Ovary (tissue), 3 donors: ENCODE measurements around the gene TACC2.

Experiments used
- POLR2A ChIP-seq: fragments of 450-650 bp; IDR thresholded peaks from one replicate; pipeline ENCODE4 v1.6.1; 2017; ENCODE audit warnings: antibody characterized with exemption, mild to moderate bottlenecking, moderate library complexity
- TF ChIP-seq, protein P1 (sequence below), 3 donors: fragments of 450-650 bp in 2 of 3; fragments of 200-600 bp in 1 of 3; IDR thresholded peaks; one replicate each; pipeline versions ENCODE4 v1.5.1 to v1.8.0; 2016 to 2022; ENCODE audit warnings: antibody characterized with exemption in 3 of 3, mild to moderate bottlenecking in 1 of 3
- donor health status: DM: no; HTN: no; CAD: no.

DNA sequence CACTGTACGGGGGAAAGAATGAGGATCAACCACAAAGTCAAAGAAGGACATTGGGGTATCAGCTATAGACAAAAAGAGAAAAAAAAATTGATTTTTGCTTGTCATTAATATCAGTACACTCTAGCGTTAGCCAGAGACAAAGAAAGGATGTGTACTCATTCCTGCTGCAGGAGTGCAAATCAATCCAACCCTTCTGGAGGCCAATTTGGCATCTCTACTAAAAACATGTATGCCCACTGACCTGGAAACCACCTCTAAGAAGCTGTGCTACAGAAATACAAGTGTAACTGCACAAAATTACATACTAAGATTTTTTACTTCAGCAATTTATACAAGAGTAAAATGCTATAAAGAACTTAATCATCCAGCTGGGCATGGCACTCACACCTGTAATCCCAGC, 27.5 kb upstream of the TACC2 start:
- TF ChIP-seq, protein P1, sequence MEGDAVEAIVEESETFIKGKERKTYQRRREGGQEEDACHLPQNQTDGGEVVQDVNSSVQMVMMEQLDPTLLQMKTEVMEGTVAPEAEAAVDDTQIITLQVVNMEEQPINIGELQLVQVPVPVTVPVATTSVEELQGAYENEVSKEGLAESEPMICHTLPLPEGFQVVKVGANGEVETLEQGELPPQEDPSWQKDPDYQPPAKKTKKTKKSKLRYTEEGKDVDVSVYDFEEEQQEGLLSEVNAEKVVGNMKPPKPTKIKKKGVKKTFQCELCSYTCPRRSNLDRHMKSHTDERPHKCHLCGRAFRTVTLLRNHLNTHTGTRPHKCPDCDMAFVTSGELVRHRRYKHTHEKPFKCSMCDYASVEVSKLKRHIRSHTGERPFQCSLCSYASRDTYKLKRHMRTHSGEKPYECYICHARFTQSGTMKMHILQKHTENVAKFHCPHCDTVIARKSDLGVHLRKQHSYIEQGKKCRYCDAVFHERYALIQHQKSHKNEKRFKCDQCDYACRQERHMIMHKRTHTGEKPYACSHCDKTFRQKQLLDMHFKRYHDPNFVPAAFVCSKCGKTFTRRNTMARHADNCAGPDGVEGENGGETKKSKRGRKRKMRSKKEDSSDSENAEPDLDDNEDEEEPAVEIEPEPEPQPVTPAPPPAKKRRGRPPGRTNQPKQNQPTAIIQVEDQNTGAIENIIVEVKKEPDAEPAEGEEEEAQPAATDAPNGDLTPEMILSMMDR (IDR thresholded peaks at IDR 0.05) = no peak
- no peak for TF ChIP-seq POLR2A
